Measurements from ENCODE around the gene OR2L8. TPM values are rescaled to one million over a fixed set of nuclear protein-coding genes. Genes with fewer than 3 reads are reported as not detected.

Gene OR2L8, protein sequence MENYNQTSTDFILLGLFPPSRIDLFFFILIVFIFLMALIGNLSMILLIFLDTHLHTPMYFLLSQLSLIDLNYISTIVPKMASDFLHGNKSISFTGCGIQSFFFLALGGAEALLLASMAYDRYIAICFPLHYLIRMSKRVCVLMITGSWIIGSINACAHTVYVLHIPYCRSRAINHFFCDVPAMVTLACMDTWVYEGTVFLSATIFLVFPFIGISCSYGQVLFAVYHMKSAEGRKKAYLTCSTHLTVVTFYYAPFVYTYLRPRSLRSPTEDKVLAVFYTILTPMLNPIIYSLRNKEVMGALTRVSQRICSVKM
- total RNA-seq, result not detected in 2 replicates

DNA sequence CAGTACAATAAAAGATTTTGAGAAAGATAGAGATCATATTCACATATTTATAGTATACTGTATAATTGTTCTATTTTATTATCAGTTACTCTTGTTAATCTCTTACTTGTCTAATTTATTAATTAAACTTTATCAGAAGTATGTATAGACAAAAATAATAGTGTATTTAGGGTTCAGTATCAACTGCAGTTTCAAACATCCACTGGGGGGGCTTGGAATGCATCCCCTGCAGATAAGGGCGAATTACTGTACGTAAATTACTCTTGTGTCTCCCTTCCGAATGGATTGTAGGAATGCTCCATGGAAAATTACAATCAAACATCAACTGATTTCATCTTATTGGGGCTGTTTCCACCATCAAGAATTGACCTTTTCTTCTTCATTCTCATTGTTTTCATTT lies at the start of gene OR2L8:
TSS of gene OR2L8 (plus strand) at position 301 of the 400 bp plus-strand sequence. CDS start at position 301, 0 bp downstream.

DNA sequence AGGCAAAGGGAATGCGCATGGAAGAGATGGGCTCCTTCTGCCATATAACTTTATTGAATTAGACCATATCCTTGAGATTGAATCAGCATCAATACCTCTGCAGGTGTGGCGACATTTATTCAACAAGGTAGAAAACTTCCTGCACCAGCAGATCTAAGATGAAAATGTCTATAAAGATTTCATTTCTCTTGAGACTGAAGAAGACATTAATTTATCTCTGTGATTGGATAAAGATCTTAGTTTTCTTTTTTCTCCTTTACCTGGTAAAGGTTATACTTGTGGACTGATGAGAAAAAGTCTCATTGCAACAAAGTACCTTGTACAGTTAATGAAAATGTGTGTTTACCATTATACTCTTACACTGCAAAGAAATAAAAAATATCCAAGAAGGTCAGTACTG lies 28.7 kb upstream of the OR2L8 start, which contains the start of gene OR2T8:
TSS of gene OR2T8 (plus strand) at position 301 of the 400 bp plus-strand sequence. CDS start 766 bp downstream, outside the sequence.

DNA sequence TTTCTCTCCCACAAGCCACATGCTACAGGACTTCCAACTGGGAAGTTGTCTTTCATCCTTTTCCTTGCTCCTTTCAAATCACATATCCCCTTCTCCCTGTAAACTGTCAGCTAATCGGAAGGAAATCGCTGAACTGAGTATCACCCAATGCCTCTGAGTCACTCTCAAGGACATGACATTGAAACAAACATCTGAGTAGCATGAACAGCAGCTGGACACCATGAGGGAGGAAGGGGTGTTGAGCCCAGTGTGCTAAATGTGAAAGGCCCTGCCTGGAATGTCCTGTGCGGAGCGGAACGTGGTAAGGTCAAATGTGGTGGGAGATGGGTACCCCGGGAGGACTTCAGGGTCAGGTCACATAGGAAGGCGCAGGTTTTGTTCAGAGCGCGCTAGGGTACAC lies 23.8 kb upstream of the OR2L8 start, which contains the start of gene OR2AJ1:
TSS of gene OR2AJ1 (plus strand) at position 22 of the 400 bp plus-strand sequence. CDS start 8,880 bp downstream, outside the sequence.

DNA sequence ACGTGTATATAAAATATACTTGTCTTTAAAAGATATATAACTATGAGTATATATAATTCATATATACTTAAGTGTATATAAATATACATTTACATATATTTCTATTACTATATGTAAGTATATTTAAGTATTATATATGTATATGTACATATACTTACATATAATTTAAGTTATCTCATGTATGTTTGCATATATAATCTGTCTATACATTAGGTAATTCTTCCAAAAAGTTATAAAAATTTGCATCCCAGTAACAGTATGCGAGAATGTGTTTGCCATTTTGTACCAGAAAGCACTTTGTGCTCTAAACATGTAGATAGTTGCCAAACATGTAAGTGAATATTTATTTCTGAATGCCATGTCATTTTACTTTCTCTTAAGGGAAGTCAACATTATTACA lies 16.3 kb downstream of the OR2L8 start, which contains the start of gene OR2AK2:
TSS of gene OR2AK2 (plus strand) at position 301 of the 400 bp plus-strand sequence. CDS start 144 bp downstream, outside the sequence.

Other genes with a start within 250 kb of the OR2L8 start
- gene OR6F1, start 232.2 kb upstream of the OR2L8 start, total RNA-seq, result not detected in 2 replicates
- not detected in 2 replicates for gene OR14K1, start 210.2 kb upstream of the OR2L8 start, total RNA-seq
- not detected in 2 replicates for gene OR14A2, start 200.7 kb upstream of the OR2L8 start, total RNA-seq
- not detected in 2 replicates for gene OR1C1, start 188.3 kb upstream of the OR2L8 start, total RNA-seq
- gene OR14A16, start 124.7 kb upstream of the OR2L8 start, total RNA-seq, result not detected in 2 replicates
- gene OR11L1, start 107.0 kb upstream of the OR2L8 start, total RNA-seq, result not detected in 2 replicates
- gene TRIM58, start 91.7 kb upstream of the OR2L8 start, total RNA-seq, result not detected in 2 replicates
- gene OR2W3, start 53.3 kb upstream of the OR2L8 start, total RNA-seq, result not detected in 2 replicates
- not detected in 2 replicates for gene OR2T8, start 28.6 kb upstream of the OR2L8 start, total RNA-seq
- not detected in 2 replicates for gene OR2AJ1, start 24.0 kb upstream of the OR2L8 start, total RNA-seq
- not detected in 2 replicates for gene OR2AK2, start 16.4 kb downstream of the OR2L8 start, total RNA-seq
- gene OR2L5, start 64.8 kb downstream of the OR2L8 start, total RNA-seq, result under 0.01 TPM in 1 of 2 replicates, not detected in the other
- not detected in 2 replicates for gene OR2L2, start 81.2 kb downstream of the OR2L8 start, total RNA-seq
- gene OR2L3, start 98.0 kb downstream of the OR2L8 start, total RNA-seq, result not detected in 2 replicates
- gene OR2L13, start 146.3 kb downstream of the OR2L8 start, total RNA-seq, result not detected in 2 replicates
- gene OR2M5, start 196.3 kb downstream of the OR2L8 start, total RNA-seq, result not detected in 2 replicates
- gene OR2M2, start 226.0 kb downstream of the OR2L8 start, total RNA-seq, result not detected in 2 replicates
- not detected in 2 replicates for gene OR2M3, start 248.4 kb downstream of the OR2L8 start, total RNA-seq